Vagina (tissue), 2 donors: ENCODE measurements around the gene C7orf33.

Experiments
- CTCF ChIP-seq, 3 experiments: fragments of 450-650 bp in 2 of 3; fragments of 200-600 bp in 1 of 3; sonication (generic) in 1 of 3; IDR thresholded peaks; one replicate each; pipeline ENCODE4 v1.5.1; 2017 to 2019; ENCODE audit warnings: antibody characterized with exemption in 3 of 3, mild to moderate bottlenecking in 2 of 3, moderate library complexity in 2 of 3
- POLR2AphosphoS5 ChIP-seq, 2 donors: sonication (generic); formaldehyde crosslinking; IDR thresholded peaks; one replicate each; pipeline ENCODE4 v1.9.0; 2017; ENCODE audit warnings: antibody characterized with exemption in 2 of 2, mild to moderate bottlenecking in 2 of 2, low read depth in 1 of 2; ENCODE audit not compliant: insufficient read depth in 1 of 2

- TF ChIP-seq POLR2AphosphoS5 (IDR thresholded peaks at IDR 0.05; ENCODE audit: insufficient read depth in 1 of 2, low read depth in 1 of 2) (no peak), CTCF (IDR thresholded peaks at IDR 0.05) (no peak)
Measured at GRCh38 chr7:148588670-148589131, 1.9 kb upstream of the C7orf33 start.
